Loucy (cell line): Measurements from ENCODE around the gene ZNF804A.

Source experiments
- CTCF ChIP-seq: fragments of 200-600 bp; sonication (generic); conservative IDR thresholded peaks from 2 replicates; pipeline ENCODE4 v1.5.1; 2014; ENCODE audit warnings: mild to moderate bottlenecking, antibody characterized with exemption, low read length
- EZH2phosphoT487 ChIP-seq: fragments of 200-600 bp; IDR thresholded peaks from 2 replicates; pipeline ENCODE4 v1.6.1; 2018; ENCODE audit warnings: antibody characterized with exemption, mild to moderate bottlenecking, moderate library complexity, borderline replicate concordance

- no peak for TF ChIP-seq CTCF
- TF ChIP-seq EZH2phosphoT487 = no peak
These were observed at the start of gene ZNF804A for GRCh38 chr2:184598316-184599053.
